ENCODE results near the gene SLC30A7. TPM values are rescaled to one million over a fixed set of nuclear protein-coding genes. Genes with fewer than 3 reads are reported as not detected.

Gene SLC30A7
- total RNA-seq, 1 experiment from 2014 or later = 16.1 TPM

- no TSS peak for BruUV-seq (replicated peaks)
- no peaks in the 10 kb centered on the region for H3K9me3 ChIP-seq
- Mint-ChIP-seq H3K36me3 (ENCODE audit: insufficient read depth, unreplicated experiment) (no peaks in the 10 kb centered on the region), H3K27me3 (ENCODE audit: insufficient read depth, unreplicated experiment) (no peaks in the 10 kb centered on the region), H3K4me1 (ENCODE audit: low read depth, unreplicated experiment) (no peaks in the 10 kb centered on the region), H3K9me3 (ENCODE audit: unreplicated experiment) (no peaks in the 10 kb centered on the region), H3K4me3 (ENCODE audit: unreplicated experiment) (no peak overlapping the region), H3K27ac (ENCODE audit: unreplicated experiment) (no peak overlapping the region)
- no peaks in the 10 kb centered on the region for H3K4me1 ChIP-seq
- TF ChIP-seq, protein P1, sequence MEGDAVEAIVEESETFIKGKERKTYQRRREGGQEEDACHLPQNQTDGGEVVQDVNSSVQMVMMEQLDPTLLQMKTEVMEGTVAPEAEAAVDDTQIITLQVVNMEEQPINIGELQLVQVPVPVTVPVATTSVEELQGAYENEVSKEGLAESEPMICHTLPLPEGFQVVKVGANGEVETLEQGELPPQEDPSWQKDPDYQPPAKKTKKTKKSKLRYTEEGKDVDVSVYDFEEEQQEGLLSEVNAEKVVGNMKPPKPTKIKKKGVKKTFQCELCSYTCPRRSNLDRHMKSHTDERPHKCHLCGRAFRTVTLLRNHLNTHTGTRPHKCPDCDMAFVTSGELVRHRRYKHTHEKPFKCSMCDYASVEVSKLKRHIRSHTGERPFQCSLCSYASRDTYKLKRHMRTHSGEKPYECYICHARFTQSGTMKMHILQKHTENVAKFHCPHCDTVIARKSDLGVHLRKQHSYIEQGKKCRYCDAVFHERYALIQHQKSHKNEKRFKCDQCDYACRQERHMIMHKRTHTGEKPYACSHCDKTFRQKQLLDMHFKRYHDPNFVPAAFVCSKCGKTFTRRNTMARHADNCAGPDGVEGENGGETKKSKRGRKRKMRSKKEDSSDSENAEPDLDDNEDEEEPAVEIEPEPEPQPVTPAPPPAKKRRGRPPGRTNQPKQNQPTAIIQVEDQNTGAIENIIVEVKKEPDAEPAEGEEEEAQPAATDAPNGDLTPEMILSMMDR (IDR thresholded peaks at IDR 0.05; ENCODE audit: insufficient read depth in 1 of 2, low read depth in 1 of 2, low read length in 1 of 2, severe bottlenecking in 1 of 2, unreplicated experiment in 1 of 2) = no peak
- H3K4me3 ChIP-seq (ENCODE audit: low read depth, low read length) = no peak overlapping the region
- no peaks in the 10 kb centered on the region for H3K27me3 ChIP-seq (replicated peaks; ENCODE audit: control insufficient read depth, insufficient read depth, low read length)
- intact Hi-C loops (cut with micrococcal nuclease; ENCODE audit: unreplicated experiment) = loop anchor here (1.0 to 10.0 kb wide), 3 partner anchors 116 to 322 kb away; no protein-coding TSS in a partner anchor
- no peak for DNase-seq
- CTCF ChIA-PET = interaction anchor here (0.6 kb wide), 1 partner anchor 322 kb away, joined by 3 read pairs; no protein-coding TSS in a partner anchor
- H3K36me3 ChIP-seq (ENCODE audit: control insufficient read depth, insufficient read depth, low read length) = no peaks in the 10 kb centered on the region
- POLR2A ChIA-PET = no interaction called here
Measured at GRCh38 chr1:100866901-100867206, 29.0 kb upstream of the SLC30A7 start.

GRCh38 chr1:100868364-100868995 lies 27.4 kb upstream of the SLC30A7 start:
- intact Hi-C loops (cut with micrococcal nuclease; ENCODE audit: unreplicated experiment) = loop anchor here (1.0 to 10.0 kb wide), 5 partner anchors 33 to 1060 kb away; no protein-coding TSS in a partner anchor
- BruUV-seq (replicated peaks) = no TSS peak
- H3K4me3 ChIP-seq (ENCODE audit: low read depth, low read length) = no peak overlapping the region

GRCh38 chr1:100869996-100870395 lies 25.9 kb upstream of the SLC30A7 start:
- POLR2A ChIA-PET = no interaction called here
- intact Hi-C loops (cut with micrococcal nuclease; ENCODE audit: unreplicated experiment) = loop anchor here (2.0 to 10.0 kb wide), 2 partner anchors 325 to 1061 kb away; no protein-coding TSS in a partner anchor
- H3K27ac Mint-ChIP-seq (ENCODE audit: unreplicated experiment) = no peak overlapping the region
- Histone ChIP-seq H3K27me3 (replicated peaks; ENCODE audit: control insufficient read depth, insufficient read depth, low read length) (no peaks in the 10 kb centered on the region), H3K4me3 (ENCODE audit: low read depth, low read length) (no peak overlapping the region), H3K4me1 (no peaks in the 10 kb centered on the region), H3K9me3 (no peaks in the 10 kb centered on the region), H3K36me3 (ENCODE audit: control insufficient read depth, insufficient read depth, low read length) (no peaks in the 10 kb centered on the region)
- H3K36me3 Mint-ChIP-seq (ENCODE audit: insufficient read depth, unreplicated experiment) = no peaks in the 10 kb centered on the region
- no peaks in the 10 kb centered on the region for H3K27me3 Mint-ChIP-seq (ENCODE audit: insufficient read depth, unreplicated experiment)
- no peak for DNase-seq
- H3K9me3 Mint-ChIP-seq (ENCODE audit: unreplicated experiment) = no peaks in the 10 kb centered on the region
- TF ChIP-seq, protein P1 (IDR thresholded peaks at IDR 0.05; ENCODE audit: insufficient read depth in 1 of 2, low read depth in 1 of 2, low read length in 1 of 2, severe bottlenecking in 1 of 2, unreplicated experiment in 1 of 2) = no peak
- H3K4me3 Mint-ChIP-seq (ENCODE audit: unreplicated experiment) = no peak overlapping the region
- no peaks in the 10 kb centered on the region for H3K4me1 Mint-ChIP-seq (ENCODE audit: low read depth, unreplicated experiment)
- CTCF ChIA-PET = no interaction called here
- BruUV-seq (replicated peaks) = no TSS peak

More at GRCh38 chr1:100868364-100868995, 27.4 kb upstream of the SLC30A7 start:
- H3K4me1 ChIP-seq = no peaks in the 10 kb centered on the region
- DNase-seq = no peak
- H3K27me3 ChIP-seq (replicated peaks; ENCODE audit: control insufficient read depth, insufficient read depth, low read length) = no peaks in the 10 kb centered on the region
- H3K4me3 Mint-ChIP-seq (ENCODE audit: unreplicated experiment) = no peak overlapping the region
- H3K27ac Mint-ChIP-seq (ENCODE audit: unreplicated experiment) = no peak overlapping the region
- ChIA-PET CTCF (interaction anchor here (0.9 to 1.5 kb wide), 3 partner anchors 119 to 409 kb away, joined by 3 to 6 read pairs (median 5); no protein-coding TSS in a partner anchor), POLR2A (no interaction called here)
- no peaks in the 10 kb centered on the region for H3K4me1 Mint-ChIP-seq (ENCODE audit: low read depth, unreplicated experiment)
- H3K27me3 Mint-ChIP-seq (ENCODE audit: insufficient read depth, unreplicated experiment) = no peaks in the 10 kb centered on the region
- no peaks in the 10 kb centered on the region for H3K9me3 Mint-ChIP-seq (ENCODE audit: unreplicated experiment)
- H3K9me3 ChIP-seq = no peaks in the 10 kb centered on the region
- H3K36me3 ChIP-seq (ENCODE audit: control insufficient read depth, insufficient read depth, low read length) = no peaks in the 10 kb centered on the region
- H3K36me3 Mint-ChIP-seq (ENCODE audit: insufficient read depth, unreplicated experiment) = no peaks in the 10 kb centered on the region
- TF ChIP-seq, protein P1 (IDR thresholded peaks at IDR 0.05; ENCODE audit: insufficient read depth in 1 of 2, low read depth in 1 of 2, low read length in 1 of 2, severe bottlenecking in 1 of 2, unreplicated experiment in 1 of 2) = peak; percentile 31 to 36
